PFSK-1 (cell line): ENCODE data around the gene MKLN1.

Experiments
- FOXP2 ChIP-seq: optimal IDR thresholded peaks from 2 replicates; pipeline ENCODE3; 2011; ENCODE audit warnings: borderline replicate concordance, control low read depth, inconsistent platforms; ENCODE audit not compliant: insufficient read depth; ENCODE audit errors: extremely low read length, extremely low read depth
- POLR2AphosphoS5 ChIP-seq: IDR thresholded peaks from 2 replicates; pipeline ENCODE4 v1.6.1; 2012; ENCODE audit warnings: low read depth, mild to moderate bottlenecking, control low read depth, low read length, moderate library complexity
- SIN3A ChIP-seq: IDR thresholded peaks from 2 replicates; pipeline ENCODE4 v1.6.1; 2012; ENCODE audit warnings: mild to moderate bottlenecking, low read length, moderate library complexity, borderline replicate concordance; ENCODE audit not compliant: insufficient read depth
- TAF1 ChIP-seq: IDR thresholded peaks from 2 replicates; pipeline ENCODE4 v1.6.1; 2012; ENCODE audit warnings: low read length, control low read depth, borderline replicate concordance; ENCODE audit not compliant: insufficient read depth
- TF ChIP-seq, protein P1 (sequence below), 2 experiments: IDR thresholded peaks; 2 replicates each; pipeline versions ENCODE4 v1.6.1 to v1.8.0; 2011 to 2012; ENCODE audit warnings: low read depth in 2 of 2, low read length in 2 of 2, control low read depth in 1 of 2, inconsistent platforms in 1 of 2, mild to moderate bottlenecking in 1 of 2, moderate library complexity in 1 of 2; ENCODE audit not compliant: insufficient read depth in 1 of 2

DNA sequence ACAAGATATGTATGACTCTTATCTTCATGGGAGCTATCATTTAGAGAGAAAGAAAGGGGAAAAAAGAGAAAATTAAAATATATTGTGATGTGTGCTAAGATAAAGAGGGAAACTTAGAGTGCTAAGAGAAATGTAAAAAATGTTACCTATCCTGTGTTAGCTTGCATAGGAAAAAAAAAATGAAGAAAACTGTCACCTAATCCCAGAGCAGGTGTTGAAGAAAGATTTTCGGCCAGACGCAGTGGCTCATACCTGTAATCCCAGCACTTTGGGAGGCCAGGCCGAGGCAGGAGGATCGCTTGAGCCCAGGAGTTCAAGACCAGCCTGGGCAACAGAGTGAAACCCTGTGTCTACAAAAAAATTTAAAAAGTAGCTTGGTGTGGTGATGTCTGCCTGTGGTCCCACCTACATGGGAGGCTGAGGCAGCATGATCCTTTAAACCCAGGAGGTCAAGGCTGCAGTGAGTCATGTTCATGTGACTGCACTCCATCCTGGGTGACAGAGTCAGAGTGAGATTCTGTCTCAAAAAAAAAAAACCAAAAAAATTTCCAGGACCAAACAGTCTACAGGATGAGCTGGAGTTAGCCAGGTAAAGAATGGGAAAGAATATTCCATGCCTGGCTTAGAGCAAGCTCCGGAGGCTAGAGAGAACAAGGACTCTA is 2.4 kb upstream of the MKLN1 start:
- TF ChIP-seq, protein P1, sequence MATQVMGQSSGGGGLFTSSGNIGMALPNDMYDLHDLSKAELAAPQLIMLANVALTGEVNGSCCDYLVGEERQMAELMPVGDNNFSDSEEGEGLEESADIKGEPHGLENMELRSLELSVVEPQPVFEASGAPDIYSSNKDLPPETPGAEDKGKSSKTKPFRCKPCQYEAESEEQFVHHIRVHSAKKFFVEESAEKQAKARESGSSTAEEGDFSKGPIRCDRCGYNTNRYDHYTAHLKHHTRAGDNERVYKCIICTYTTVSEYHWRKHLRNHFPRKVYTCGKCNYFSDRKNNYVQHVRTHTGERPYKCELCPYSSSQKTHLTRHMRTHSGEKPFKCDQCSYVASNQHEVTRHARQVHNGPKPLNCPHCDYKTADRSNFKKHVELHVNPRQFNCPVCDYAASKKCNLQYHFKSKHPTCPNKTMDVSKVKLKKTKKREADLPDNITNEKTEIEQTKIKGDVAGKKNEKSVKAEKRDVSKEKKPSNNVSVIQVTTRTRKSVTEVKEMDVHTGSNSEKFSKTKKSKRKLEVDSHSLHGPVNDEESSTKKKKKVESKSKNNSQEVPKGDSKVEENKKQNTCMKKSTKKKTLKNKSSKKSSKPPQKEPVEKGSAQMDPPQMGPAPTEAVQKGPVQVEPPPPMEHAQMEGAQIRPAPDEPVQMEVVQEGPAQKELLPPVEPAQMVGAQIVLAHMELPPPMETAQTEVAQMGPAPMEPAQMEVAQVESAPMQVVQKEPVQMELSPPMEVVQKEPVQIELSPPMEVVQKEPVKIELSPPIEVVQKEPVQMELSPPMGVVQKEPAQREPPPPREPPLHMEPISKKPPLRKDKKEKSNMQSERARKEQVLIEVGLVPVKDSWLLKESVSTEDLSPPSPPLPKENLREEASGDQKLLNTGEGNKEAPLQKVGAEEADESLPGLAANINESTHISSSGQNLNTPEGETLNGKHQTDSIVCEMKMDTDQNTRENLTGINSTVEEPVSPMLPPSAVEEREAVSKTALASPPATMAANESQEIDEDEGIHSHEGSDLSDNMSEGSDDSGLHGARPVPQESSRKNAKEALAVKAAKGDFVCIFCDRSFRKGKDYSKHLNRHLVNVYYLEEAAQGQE (IDR thresholded peaks at IDR 0.05; ENCODE audit: insufficient read depth in 1 of 2, low read depth in 2 of 2, low read length in 2 of 2), result no peak
- TF ChIP-seq POLR2AphosphoS5 (no peak), TAF1 (no peak), SIN3A (no peak), FOXP2 (no peak)
